AG09309 (cell line): ENCODE results near the gene SLCO4C1.

Experiments
- DNase-seq: peaks from one replicate; pipeline ENCODE4 v3.0.0-alpha.2; 2010; ENCODE audit warnings: low read depth
- H3K4me3 ChIP-seq: 2 replicates; pipeline ENCODE4 v1.5.1; 2011; ENCODE audit warnings: mild to moderate bottlenecking, low read depth, low read length, moderate library complexity; ENCODE audit not compliant: control insufficient read depth
- CTCF ChIP-seq: IDR thresholded peaks from 2 replicates; pipeline ENCODE4 v1.5.1; 2011; ENCODE audit warnings: mild to moderate bottlenecking, low read depth, low read length, inconsistent platforms; ENCODE audit not compliant: insufficient read depth, control insufficient read depth; ENCODE audit errors: missing control alignments

Gene SLCO4C1

GRCh38 chr5:102218159-102218558 lies 77.9 kb downstream of the SLCO4C1 start:
- DNase-seq = no peak
- no peak for TF ChIP-seq CTCF
- H3K4me3 ChIP-seq = no peak overlapping the region

GRCh38 chr5:102216678-102217077 lies 79.4 kb downstream of the SLCO4C1 start:
- DNase-seq = no peak
- H3K4me3 ChIP-seq = no peak overlapping the region
- no peak for TF ChIP-seq CTCF

- DNase-seq = no peak
- no peak overlapping the region for H3K4me3 ChIP-seq
- TF ChIP-seq CTCF = no peak
Measured at GRCh38 chr5:102211165-102211564, 84.9 kb downstream of the SLCO4C1 start.

- DNase-seq = no peak
- no peak overlapping the region for H3K4me3 ChIP-seq
- TF ChIP-seq CTCF = no peak
Measured at GRCh38 chr5:102200861-102201260, 95.2 kb downstream of the SLCO4C1 start.

- H3K4me3 ChIP-seq = no peak overlapping the region
- DNase-seq = no peak
- TF ChIP-seq CTCF = no peak
Measured at GRCh38 chr5:102196481-102196880, 99.6 kb downstream of the SLCO4C1 start.
